CD4-positive, alpha-beta memory T cell (primary cell): ENCODE results near the gene THSD4. TPM values are rescaled to one million over a fixed set of nuclear protein-coding genes. Genes with fewer than 3 reads are reported as not detected.

Experiments
- CTCF ChIA-PET: fragments of 350-600 bp; sonication (Branson Sonifier 250); formaldehyde crosslinking; loops from one replicate; lab custom pipeline; 2021; ENCODE audit warnings: inconsistent platforms; ENCODE audit not compliant: partially characterized antibody; lab: Charles Lee
- POLR2A ChIA-PET: fragments of 350-600 bp; sonication (Branson Sonifier 250); formaldehyde crosslinking; loops from one replicate; lab custom pipeline; 2021; ENCODE audit not compliant: partially characterized antibody; lab: Charles Lee
- DNase-seq, 5 donors: peaks; one replicate each; pipeline versions ENCODE4 v3.0.0 to v3.0.0-alpha.2; 2020 to 2022; ENCODE audit warnings: mixed read lengths in 1 of 5
- H3K27ac ChIP-seq: one replicate; pipeline ENCODE4 v1.7.0; 2013; ENCODE audit warnings: low read depth, low read length
- H3K27me3 ChIP-seq: 2 replicates; pipeline ENCODE4 v1.7.0; 2013; ENCODE audit warnings: mild to moderate bottlenecking, low read length, moderate library complexity; ENCODE audit not compliant: insufficient read depth
- H3K36me3 ChIP-seq: 2 replicates; pipeline ENCODE4 v1.7.0; 2013; ENCODE audit warnings: mild to moderate bottlenecking, low read length, moderate library complexity; ENCODE audit not compliant: insufficient read depth
- H3K4me1 ChIP-seq: 2 replicates; pipeline ENCODE4 v1.7.0; 2013; ENCODE audit warnings: mild to moderate bottlenecking, low read length, moderate library complexity; ENCODE audit not compliant: insufficient read depth
- H3K4me3 ChIP-seq, 2 donors: one replicate each; pipeline ENCODE4 v1.7.0; 2013; ENCODE audit warnings: low read length in 2 of 2, mild to moderate bottlenecking in 1 of 2
- H3K9me3 ChIP-seq, 2 donors: one replicate each; pipeline ENCODE4 v1.7.0; 2013; ENCODE audit warnings: low read length in 2 of 2, control low read depth in 1 of 2; ENCODE audit not compliant: control insufficient read depth in 1 of 2
- H3K27ac Mint-ChIP-seq, 7 donors: one replicate each; pipeline ENCODE4 v1.8.0; 2020 to 2021; ENCODE audit warnings: mixed read lengths in 7 of 7, mild to moderate bottlenecking in 6 of 7, inconsistent platforms in 3 of 7, moderate library complexity in 3 of 7
- H3K27me3 Mint-ChIP-seq, 2 donors: one replicate each; pipeline ENCODE4 v1.8.0; 2020 to 2021; ENCODE audit warnings: mixed read lengths in 2 of 2
- H3K36me3 Mint-ChIP-seq, 2 donors: one replicate each; pipeline ENCODE4 v1.8.0; 2020 to 2021; ENCODE audit warnings: mixed read lengths in 2 of 2, inconsistent platforms in 1 of 2, mild to moderate bottlenecking in 1 of 2
- H3K4me1 Mint-ChIP-seq, 4 donors: one replicate each; pipeline ENCODE4 v1.8.0; 2020 to 2021; ENCODE audit warnings: mixed read lengths in 4 of 4, mild to moderate bottlenecking in 1 of 4
- H3K4me3 Mint-ChIP-seq, 8 donors: one replicate each; pipeline ENCODE4 v1.8.0; 2020 to 2021; ENCODE audit warnings: mixed read lengths in 8 of 8, mild to moderate bottlenecking in 7 of 8, moderate library complexity in 6 of 8, inconsistent platforms in 3 of 8
- H3K9me3 Mint-ChIP-seq, 8 donors: one replicate each; pipeline ENCODE4 v1.8.0; 2020 to 2021; ENCODE audit warnings: mixed read lengths in 8 of 8, mild to moderate bottlenecking in 5 of 8, inconsistent platforms in 3 of 8, moderate library complexity in 1 of 8
- intact Hi-C: fragments of 100-400 bp; cut with micrococcal nuclease; formaldehyde crosslinking; loops from one replicate; pipeline ENCODE4 v1.15.1; 2023
- polyA plus RNA-seq, 2 donors: library from polyadenylated mRNA; unstranded; fragments of 300-500 nt; fragmentation: Illumina TruSeq; gene quantifications; one replicate each; pipeline ENCODE4 v1.2.3, GENCODE V29; 2021
- total RNA-seq, 2 experiments: library from RNA; stranded (reverse); gene quantifications; one replicate each; pipeline ENCODE4 v1.2.3, GENCODE V29; 2021

The THSD4 gene
- total and polyA plus RNA-seq, 4 experiments from 2014 or later = not detected

GRCh38 chr15:71089801-71090200 is 25.5 kb upstream of the THSD4 start:
- H3K36me3 Mint-ChIP-seq = no peaks in the 10 kb centered on the region
- no peaks in the 10 kb centered on the region for H3K27me3 ChIP-seq

GRCh38 chr15:71091601-71092000 is 23.7 kb upstream of the THSD4 start:
- H3K36me3 Mint-ChIP-seq = no peaks in the 10 kb centered on the region
- H3K4me1 Mint-ChIP-seq = no peaks in the 10 kb centered on the region
- intact Hi-C loops = no loop called here
- no peak overlapping the region for H3K4me3 Mint-ChIP-seq
- H3K27ac Mint-ChIP-seq = no peak overlapping the region
- Histone ChIP-seq H3K36me3 (no peaks in the 10 kb centered on the region), H3K27me3 (no peaks in the 10 kb centered on the region), H3K4me1 (no peaks in the 10 kb centered on the region), H3K9me3 (no peaks in the 10 kb centered on the region), H3K27ac (no peak overlapping the region), H3K4me3 (no peak overlapping the region)
- peaks cover 12 to 13% of the 10 kb centered on the region in 2 donors for H3K27me3 Mint-ChIP-seq
- peaks cover 0 to 11% (median 2%) of the 10 kb centered on the region in 8 donors for H3K9me3 Mint-ChIP-seq
- ChIA-PET CTCF (no interaction called here), POLR2A (no interaction called here)
- no peak for DNase-seq

More at GRCh38 chr15:71089801-71090200, 25.5 kb upstream of the THSD4 start:
- no peak overlapping the region for H3K4me3 Mint-ChIP-seq
- H3K4me1 ChIP-seq = no peaks in the 10 kb centered on the region
- no peaks in the 10 kb centered on the region for H3K36me3 ChIP-seq
- intact Hi-C loops = no loop called here
- DNase-seq = no peak
- H3K4me3 ChIP-seq = no peak overlapping the region
- H3K4me1 Mint-ChIP-seq = no peaks in the 10 kb centered on the region
- ChIA-PET CTCF (no interaction called here), POLR2A (no interaction called here)
- H3K27me3 Mint-ChIP-seq = peaks cover 12 to 20% of the 10 kb centered on the region in 2 donors
- no peak overlapping the region for H3K27ac ChIP-seq
- H3K27ac Mint-ChIP-seq = no peak overlapping the region
- H3K9me3 ChIP-seq = no peaks in the 10 kb centered on the region
- H3K9me3 Mint-ChIP-seq = peaks cover 0 to 11% (median 2%) of the 10 kb centered on the region in 8 donors

- POLR2A ChIA-PET = no interaction called here
- intact Hi-C loops = no loop called here
- H3K4me1 Mint-ChIP-seq = no peaks in the 10 kb centered on the region
- H3K36me3 ChIP-seq = no peaks in the 10 kb centered on the region
- no peak overlapping the region for H3K4me3 ChIP-seq
- no peaks in the 10 kb centered on the region for H3K27me3 ChIP-seq
- H3K4me3 Mint-ChIP-seq = no peak overlapping the region
- H3K4me1 ChIP-seq = no peaks in the 10 kb centered on the region
- H3K27ac ChIP-seq = no peak overlapping the region
- no peak for DNase-seq
- H3K27me3 Mint-ChIP-seq = peaks cover 9 to 12% of the 10 kb centered on the region in 2 donors
- H3K36me3 Mint-ChIP-seq = no peaks in the 10 kb centered on the region
- H3K27ac Mint-ChIP-seq = no peak overlapping the region
- no peaks in the 10 kb centered on the region for H3K9me3 ChIP-seq
- peaks cover 0 to 10% (median 2%) of the 10 kb centered on the region in 8 donors for H3K9me3 Mint-ChIP-seq
- CTCF ChIA-PET = no interaction called here
Measured at GRCh38 chr15:71092056-71092600, 23.1 kb upstream of the THSD4 start.

- ChIA-PET CTCF (no interaction called here), POLR2A (no interaction called here)
- Histone ChIP-seq H3K27ac (no peak overlapping the region), H3K4me3 (no peak overlapping the region), H3K36me3 (no peaks in the 10 kb centered on the region), H3K4me1 (no peaks in the 10 kb centered on the region), H3K9me3 (no peaks in the 10 kb centered on the region), H3K27me3 (no peaks in the 10 kb centered on the region)
- Mint-ChIP-seq H3K4me3 (no peak overlapping the region), H3K27me3 (peaks cover 7 to 11% of the 10 kb centered on the region in 2 donors), H3K9me3 (peaks cover 0 to 8% (median under 1%) of the 10 kb centered on the region in 8 donors), H3K36me3 (no peaks in the 10 kb centered on the region), H3K27ac (no peak overlapping the region), H3K4me1 (no peaks in the 10 kb centered on the region)
- intact Hi-C loops = no loop called here
- no peak for DNase-seq
Measured at GRCh38 chr15:71093054-71094024, 21.9 kb upstream of the THSD4 start.

- Histone ChIP-seq H3K9me3 (no peaks in the 10 kb centered on the region), H3K4me1 (no peaks in the 10 kb centered on the region), H3K27ac (no peak overlapping the region), H3K27me3 (no peaks in the 10 kb centered on the region), H3K4me3 (no peak overlapping the region), H3K36me3 (no peaks in the 10 kb centered on the region)
- DNase-seq = no peak
- intact Hi-C loops = no loop called here
- Mint-ChIP-seq H3K27ac (no peak overlapping the region), H3K4me3 (no peak overlapping the region), H3K4me1 (no peaks in the 10 kb centered on the region), H3K27me3 (peaks cover 7 to 11% of the 10 kb centered on the region in 2 donors), H3K9me3 (peaks cover 0 to 6% (median 0%) of the 10 kb centered on the region in 8 donors), H3K36me3 (no peaks in the 10 kb centered on the region)
- ChIA-PET POLR2A (no interaction called here), CTCF (no interaction called here)
Measured at GRCh38 chr15:71094137-71094536, 21.1 kb upstream of the THSD4 start.

GRCh38 chr15:71096676-71097075 is 18.6 kb upstream of the THSD4 start:
- Histone ChIP-seq H3K27me3 (no peaks in the 10 kb centered on the region), H3K36me3 (no peaks in the 10 kb centered on the region), H3K9me3 (no peaks in the 10 kb centered on the region), H3K4me1 (no peaks in the 10 kb centered on the region), H3K27ac (no peak overlapping the region), H3K4me3 (no peak overlapping the region)
- intact Hi-C loops = no loop called here
- Mint-ChIP-seq H3K9me3 (peaks cover 0 to 6% (median 0%) of the 10 kb centered on the region in 8 donors), H3K36me3 (no peaks in the 10 kb centered on the region), H3K4me3 (no peak overlapping the region), H3K4me1 (no peaks in the 10 kb centered on the region), H3K27me3 (peaks cover 3 to 9% of the 10 kb centered on the region in 2 donors), H3K27ac (no peak overlapping the region)
- CTCF ChIA-PET = no interaction called here
- no peak for DNase-seq
- POLR2A ChIA-PET = no interaction called here

GRCh38 chr15:71097890-71098289 is 17.4 kb upstream of the THSD4 start:
- Mint-ChIP-seq H3K4me3 (no peak overlapping the region), H3K4me1 (no peaks in the 10 kb centered on the region), H3K27ac (no peak overlapping the region), H3K9me3 (peaks cover 0 to 6% (median 0%) of the 10 kb centered on the region in 8 donors), H3K36me3 (no peaks in the 10 kb centered on the region), H3K27me3 (peaks cover 0 to 2% of the 10 kb centered on the region in 2 donors)
- Histone ChIP-seq H3K4me3 (no peak overlapping the region), H3K9me3 (no peaks in the 10 kb centered on the region), H3K4me1 (no peaks in the 10 kb centered on the region), H3K36me3 (no peaks in the 10 kb centered on the region), H3K27ac (no peak overlapping the region), H3K27me3 (no peaks in the 10 kb centered on the region)
- no peak for DNase-seq
- intact Hi-C loops = no loop called here
- POLR2A ChIA-PET = no interaction called here
- CTCF ChIA-PET = interaction anchor here (0.6 kb wide), 1 partner anchor 23 kb away, joined by 3 read pairs; no protein-coding TSS in a partner anchor
